DOHH2 (cell line): Measurements from ENCODE around the gene ZNF319.

Experiments
- H3F3A ChIP-seq: fragments of 200-600 bp; sonication (generic), shearing (Covaris generic); 2 replicates; pipeline ENCODE4 v1.6.0; 2016; ENCODE audit warnings: antibody characterized with exemption, mild to moderate bottlenecking; ENCODE audit not compliant: control insufficient read depth, insufficient read depth
- H3K27ac ChIP-seq: fragments of 200-600 bp; sonication (generic); 2 replicates; pipeline ENCODE4 v1.5.1; 2014; ENCODE audit warnings: low read depth, mild to moderate bottlenecking, low read length, moderate library complexity
- H3K27me3 ChIP-seq: fragments of 200-600 bp; sonication (generic); 2 replicates; pipeline ENCODE4 v1.6.1; 2014; ENCODE audit warnings: mild to moderate bottlenecking, low read length, mixed read lengths; ENCODE audit not compliant: control insufficient read depth
- H3K36me3 ChIP-seq: fragments of 200-600 bp; sonication (generic); 2 replicates; pipeline ENCODE4 v1.6.1; 2014; ENCODE audit warnings: mild to moderate bottlenecking, low read length, moderate library complexity, mixed read lengths; ENCODE audit not compliant: control insufficient read depth
- H3K4me1 ChIP-seq: fragments of 200-600 bp; sonication (generic); 2 replicates; pipeline ENCODE4 v1.6.1; 2014; ENCODE audit warnings: mild to moderate bottlenecking, low read length, mixed read lengths; ENCODE audit not compliant: control insufficient read depth
- H3K4me2 ChIP-seq: fragments of 200-600 bp; sonication (generic); 2 replicates; pipeline ENCODE4 v1.6.0; 2014; ENCODE audit warnings: mild to moderate bottlenecking, low read length, moderate library complexity
- H3K4me3 ChIP-seq: fragments of 200-600 bp; sonication (generic); 2 replicates; pipeline ENCODE4 v1.5.1; 2014; ENCODE audit warnings: mild to moderate bottlenecking, low read length, mixed read lengths
- H3K79me2 ChIP-seq: fragments of 200-600 bp; sonication (generic); 2 replicates; pipeline ENCODE4 v1.6.1; 2014; ENCODE audit warnings: mild to moderate bottlenecking, low read length, mixed read lengths; ENCODE audit not compliant: control insufficient read depth
- H3K9me2 ChIP-seq: fragments of 200-600 bp; sonication (generic); replicated peaks from 2 replicates; pipeline ENCODE4 v1.6.1; 2014; ENCODE audit warnings: mild to moderate bottlenecking, low read length, mixed read lengths; ENCODE audit not compliant: control insufficient read depth
- H3K9me3 ChIP-seq: fragments of 200-600 bp; sonication (generic); 2 replicates; pipeline ENCODE4 v1.6.1; 2014; ENCODE audit warnings: antibody characterized with exemption, low read length, mixed read lengths; ENCODE audit not compliant: control insufficient read depth, insufficient read depth
- H4K20me1 ChIP-seq: fragments of 200-600 bp; sonication (generic); 2 replicates; pipeline ENCODE4 v1.6.0; 2014; ENCODE audit warnings: low read depth, mild to moderate bottlenecking, antibody characterized with exemption, low read length, moderate library complexity; ENCODE audit not compliant: control insufficient read depth, insufficient read depth
- EZH2phosphoT487 ChIP-seq: fragments of 200-600 bp; sonication (generic); IDR thresholded peaks from 2 replicates; pipeline ENCODE4 v1.6.1; 2017; ENCODE audit warnings: borderline replicate concordance, mild to moderate bottlenecking, antibody characterized with exemption, low read length, moderate library complexity, mixed read lengths
- TF ChIP-seq, protein P1 (sequence below): fragments of 200-600 bp; sonication (generic); IDR thresholded peaks from one replicate; pipeline ENCODE4 v1.5.1; 2014; ENCODE audit warnings: antibody characterized with exemption, mild to moderate bottlenecking, low read depth, low read length; ENCODE audit not compliant: poor library complexity, severe bottlenecking

Gene ZNF319

DNA sequence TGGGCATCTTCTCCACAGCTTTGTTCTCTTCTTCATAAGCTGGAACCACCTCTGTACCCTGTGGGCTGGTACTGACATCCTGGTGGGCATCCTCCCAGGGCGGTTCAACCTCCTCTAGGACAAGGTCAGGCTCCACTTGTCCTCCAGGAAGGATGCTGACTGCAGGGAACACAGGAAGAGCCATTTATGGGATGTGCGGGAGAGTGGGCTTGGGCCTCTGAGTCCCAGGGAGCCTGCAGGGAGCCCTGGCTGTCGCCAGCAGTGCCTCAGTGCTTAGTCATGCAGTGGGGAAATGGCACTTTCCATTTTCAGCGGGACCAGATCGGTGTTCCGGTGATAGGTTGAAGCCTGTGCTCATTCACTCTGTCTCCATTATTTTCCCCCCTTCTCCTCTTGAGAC lies 50.1 kb downstream of the ZNF319 start:
- TF ChIP-seq EZH2phosphoT487, result no peak
- TF ChIP-seq, protein P1, sequence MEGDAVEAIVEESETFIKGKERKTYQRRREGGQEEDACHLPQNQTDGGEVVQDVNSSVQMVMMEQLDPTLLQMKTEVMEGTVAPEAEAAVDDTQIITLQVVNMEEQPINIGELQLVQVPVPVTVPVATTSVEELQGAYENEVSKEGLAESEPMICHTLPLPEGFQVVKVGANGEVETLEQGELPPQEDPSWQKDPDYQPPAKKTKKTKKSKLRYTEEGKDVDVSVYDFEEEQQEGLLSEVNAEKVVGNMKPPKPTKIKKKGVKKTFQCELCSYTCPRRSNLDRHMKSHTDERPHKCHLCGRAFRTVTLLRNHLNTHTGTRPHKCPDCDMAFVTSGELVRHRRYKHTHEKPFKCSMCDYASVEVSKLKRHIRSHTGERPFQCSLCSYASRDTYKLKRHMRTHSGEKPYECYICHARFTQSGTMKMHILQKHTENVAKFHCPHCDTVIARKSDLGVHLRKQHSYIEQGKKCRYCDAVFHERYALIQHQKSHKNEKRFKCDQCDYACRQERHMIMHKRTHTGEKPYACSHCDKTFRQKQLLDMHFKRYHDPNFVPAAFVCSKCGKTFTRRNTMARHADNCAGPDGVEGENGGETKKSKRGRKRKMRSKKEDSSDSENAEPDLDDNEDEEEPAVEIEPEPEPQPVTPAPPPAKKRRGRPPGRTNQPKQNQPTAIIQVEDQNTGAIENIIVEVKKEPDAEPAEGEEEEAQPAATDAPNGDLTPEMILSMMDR, result no peak
- Histone ChIP-seq H3K27me3 (no peaks in the 10 kb centered on the region), H3K9me3 (no peaks in the 10 kb centered on the region), H3K27ac (no peak overlapping the region), H4K20me1 (no peaks in the 10 kb centered on the region), H3K79me2 (no peaks in the 10 kb centered on the region), H3F3A (no peaks in the 10 kb centered on the region), H3K9me2 (no peaks in the 10 kb centered on the region), H3K4me1 (no peaks in the 10 kb centered on the region), H3K4me2 (no peak overlapping the region), H3K36me3 (no peaks in the 10 kb centered on the region), H3K4me3 (no peak overlapping the region)

DNA sequence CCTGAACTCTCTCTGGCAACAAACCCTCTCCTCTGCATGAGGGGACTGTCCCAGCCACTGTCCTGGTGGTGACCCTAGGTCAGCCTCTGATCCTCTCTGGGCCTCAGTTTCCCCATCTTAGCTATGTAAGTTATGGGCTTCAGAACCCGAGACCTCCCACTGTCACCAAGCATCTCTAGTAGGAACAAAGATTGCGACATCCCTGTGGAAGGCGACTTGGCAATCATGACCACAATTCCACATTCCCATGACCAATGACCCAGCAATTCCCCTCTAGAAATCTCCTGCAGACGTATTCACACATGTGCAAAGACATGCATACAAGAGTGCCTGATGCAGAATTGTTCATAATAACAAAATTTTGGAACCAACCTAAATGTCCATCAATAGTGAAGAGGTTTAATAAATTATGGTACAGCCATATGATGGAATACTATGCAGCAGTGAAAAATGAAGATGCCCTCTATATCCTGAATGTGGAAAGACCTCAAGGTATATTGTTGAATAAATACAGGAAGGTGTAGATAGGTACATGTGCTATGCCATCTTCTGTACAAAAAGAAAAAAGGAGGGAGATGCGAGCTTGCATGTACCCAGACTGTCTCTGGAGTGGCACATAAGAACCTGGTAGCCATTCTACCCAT lies 50.8 kb downstream of the ZNF319 start:
- H3K4me2 ChIP-seq, result no peak overlapping the region

DNA sequence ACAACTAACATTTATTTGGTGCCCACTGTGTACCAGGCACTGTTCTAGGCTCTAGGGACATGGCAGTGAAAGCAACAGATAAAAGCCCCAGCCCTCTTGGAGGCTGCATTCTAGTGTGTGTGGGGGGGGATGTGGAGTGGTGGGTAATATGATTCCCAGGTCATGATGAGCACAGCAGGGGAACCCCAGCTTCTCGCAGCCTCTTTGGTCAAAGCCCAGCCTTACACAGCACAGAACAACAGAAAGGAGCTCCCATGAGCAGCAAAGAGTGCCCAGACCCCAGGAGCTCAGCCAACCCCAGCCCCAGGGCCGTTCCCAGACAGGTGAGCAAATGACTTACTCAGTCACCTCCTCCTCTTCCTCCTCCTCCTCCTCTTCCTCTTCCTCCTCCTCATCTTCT lies 51.5 kb downstream of the ZNF319 start:
- H3K79me2 ChIP-seq, result no peaks in the 10 kb centered on the region
- H3K36me3 ChIP-seq, result no peaks in the 10 kb centered on the region
- H3K9me3 ChIP-seq, result no peaks in the 10 kb centered on the region
- H3K9me2 ChIP-seq, result no peaks in the 10 kb centered on the region
- no peak overlapping the region for H3K27ac ChIP-seq
- no peak overlapping the region for H3K4me2 ChIP-seq
- TF ChIP-seq, protein P1, result no peak
- no peak for TF ChIP-seq EZH2phosphoT487
- no peaks in the 10 kb centered on the region for H3F3A ChIP-seq
- no peaks in the 10 kb centered on the region for H4K20me1 ChIP-seq
- no peaks in the 10 kb centered on the region for H3K4me1 ChIP-seq
- H3K27me3 ChIP-seq, result no peaks in the 10 kb centered on the region
- no peak overlapping the region for H3K4me3 ChIP-seq

More for the DNA sequence above, 50.8 kb downstream of the ZNF319 start:
- no peak overlapping the region for H3K4me3 ChIP-seq
- no peaks in the 10 kb centered on the region for H4K20me1 ChIP-seq
- H3K27me3 ChIP-seq, result no peaks in the 10 kb centered on the region
- H3K79me2 ChIP-seq, result no peaks in the 10 kb centered on the region
- H3K9me2 ChIP-seq, result no peaks in the 10 kb centered on the region
- no peaks in the 10 kb centered on the region for H3K36me3 ChIP-seq
- H3K27ac ChIP-seq, result no peak overlapping the region
- TF ChIP-seq, protein P1, result no peak
- TF ChIP-seq EZH2phosphoT487, result no peak
- H3F3A ChIP-seq, result no peaks in the 10 kb centered on the region
- H3K4me1 ChIP-seq, result no peaks in the 10 kb centered on the region
- no peaks in the 10 kb centered on the region for H3K9me3 ChIP-seq
